Endodermal cell (in vitro differentiated cells): ENCODE results near the gene CCT6B. TPM values are rescaled to one million over a fixed set of nuclear protein-coding genes. Genes with fewer than 3 reads are reported as not detected.

Experiments
- DNase-seq: peaks from one replicate; pipeline ENCODE4 v3.0.0-alpha.2; 2017
- H3K27ac ChIP-seq: 2 replicates; pipeline ENCODE4 v1.5.1; 2013; ENCODE audit warnings: mild to moderate bottlenecking, low read depth, low read length, moderate library complexity
- H3K27me3 ChIP-seq: 2 replicates; pipeline ENCODE4 v1.6.1; 2013; ENCODE audit warnings: mild to moderate bottlenecking, low read length, moderate library complexity; ENCODE audit not compliant: insufficient read depth, control insufficient read depth, poor library complexity, severe bottlenecking
- H3K36me3 ChIP-seq: 2 replicates; pipeline ENCODE4 v1.7.0; 2013; ENCODE audit warnings: mild to moderate bottlenecking, low read length, moderate library complexity; ENCODE audit not compliant: control insufficient read depth, insufficient read depth
- H3K4me1 ChIP-seq: one replicate; pipeline ENCODE4 v1.7.0; 2013; ENCODE audit warnings: low read length; ENCODE audit not compliant: control insufficient read depth, insufficient read depth
- H3K4me3 ChIP-seq: 2 replicates; pipeline ENCODE4 v1.5.1; 2013; ENCODE audit warnings: mild to moderate bottlenecking, low read length, moderate library complexity
- H3K9ac ChIP-seq: 2 replicates; pipeline ENCODE4 v1.6.1; 2013; ENCODE audit warnings: mild to moderate bottlenecking, low read length, moderate library complexity; ENCODE audit not compliant: poor library complexity, severe bottlenecking; ENCODE audit errors: extremely low read depth
- H3K9me3 ChIP-seq: 2 replicates; pipeline ENCODE4 v1.6.1; 2013; ENCODE audit warnings: mild to moderate bottlenecking, low read length, moderate library complexity; ENCODE audit not compliant: control insufficient read depth
- H3K27ac Mint-ChIP-seq: 2 replicates; pipeline ENCODE4 v1.8.0; 2020; ENCODE audit warnings: mixed read lengths
- H3K27me3 Mint-ChIP-seq: 2 replicates; pipeline ENCODE4 v1.8.0; 2021; ENCODE audit warnings: mild to moderate bottlenecking, mixed read lengths; ENCODE audit not compliant: insufficient read depth
- H3K36me3 Mint-ChIP-seq: 2 replicates; pipeline ENCODE4 v1.8.0; 2020; ENCODE audit warnings: low read depth, mixed read lengths
- H3K4me1 Mint-ChIP-seq: 2 replicates; pipeline ENCODE4 v1.8.0; 2020; ENCODE audit warnings: mixed read lengths
- H3K4me3 Mint-ChIP-seq: 2 replicates; pipeline ENCODE4 v1.8.0; 2020; ENCODE audit warnings: mild to moderate bottlenecking, moderate library complexity, mixed read lengths
- H3K9me3 Mint-ChIP-seq: 2 replicates; pipeline ENCODE4 v1.8.0; 2020; ENCODE audit warnings: mild to moderate bottlenecking, mixed read lengths
- WGBS, 2 experiments: methylation state at CpG; one replicate each; pipeline versions ENCODE4 v1.1.5 to v1.1.7; 2013; ENCODE audit warnings: missing lambda C conversion rate in 2 of 2, mixed read lengths in 1 of 2; ENCODE audit not compliant: insufficient coverage in 1 of 2, insufficient read length in 1 of 2; 5-methylcytosine and 5-hydroxymethylcytosine counted together
- total RNA-seq, 2 donors: library from RNA; stranded (reverse); fragmentation: NEBNext Ultra II Directional in 1 of 2; extraction: Animal tissue kit (Norgen Biotek cat#: 25700) in 1 of 2; gene quantifications; 2 replicates in 1 of 2; 3 replicates in 1 of 2; pipeline ENCODE4 v1.2.1, GENCODE V29; 2021
- TF ChIP-seq, protein P1 (sequence below): fragments of 200-600 bp; sonication (generic); conservative IDR thresholded peaks from 2 replicates; pipeline ENCODE4 v1.5.0; 2021; ENCODE audit warnings: antibody characterized with exemption, mild to moderate bottlenecking

The CCT6B gene
- total RNA-seq, 2 donors from 2014 or later, result 0.88 to 2.8 TPM

DNA sequence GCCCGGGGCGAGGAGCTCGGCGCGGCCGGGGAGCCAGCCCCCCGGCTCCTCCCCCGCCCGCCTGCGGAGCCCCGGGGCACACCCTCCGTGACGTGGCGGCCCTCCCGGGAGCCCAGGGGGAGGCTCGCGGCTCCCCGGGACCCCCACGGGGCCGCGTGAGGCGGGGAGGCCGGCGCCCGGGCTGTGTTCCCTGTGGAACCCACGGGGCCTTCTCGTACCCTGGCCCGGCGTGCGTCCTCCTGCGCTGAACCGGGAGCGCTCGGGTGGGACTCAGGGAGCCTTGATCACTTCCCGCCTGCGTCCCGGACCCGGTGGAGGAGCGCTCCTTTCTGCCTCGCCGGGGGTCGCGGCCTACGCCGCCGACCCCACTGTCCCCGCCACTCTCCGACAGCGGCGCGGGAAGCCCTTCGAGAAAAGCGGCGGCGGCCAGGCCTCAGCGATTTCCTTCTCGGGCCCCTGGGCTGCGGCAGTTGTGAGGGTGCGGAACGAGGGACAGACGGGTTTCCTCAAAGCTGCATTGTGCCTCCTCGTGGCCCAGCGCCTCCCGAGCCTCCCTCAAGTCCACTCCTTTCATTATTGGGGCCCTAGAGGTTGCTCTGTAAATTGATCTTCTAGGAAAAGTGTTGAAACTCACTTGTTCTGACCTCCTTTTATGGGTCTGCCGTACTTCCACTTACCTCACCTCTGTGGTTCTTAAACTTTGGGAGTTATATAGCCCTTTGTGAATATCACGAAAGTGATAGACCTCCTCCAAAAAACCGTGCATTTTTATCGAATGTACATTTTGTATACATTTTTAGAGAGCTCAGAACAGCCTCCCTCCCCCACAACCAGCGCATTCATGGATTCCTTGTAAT is 19.6 kb upstream of the CCT6B start:
- 0 to 2% methylated on average over 7 to 68 of the region's 69 CpGs for WGBS, 2 experiments
- peak overlapping the region; percentile 97 for H3K9ac ChIP-seq
- no peaks in the 10 kb centered on the region for H3K9me3 Mint-ChIP-seq

GRCh38 chr17:34980353-34980680 is 19.1 kb upstream of the CCT6B start, which contains the start of gene LIG3:
Gene LIG3, plus strand, starts transcription at chr17:34980512. Its CDS starts 2,494 bp downstream, at chr17:34983006.
- Histone ChIP-seq H3K9ac (peak within 1 kb of the TSS; percentile 97), H3K4me1 (no peaks in the 10 kb centered on the region), H3K9me3 (no peaks in the 10 kb centered on the region), H3K36me3 (peaks cover 24% of the 10 kb centered on the region), H3K27ac (peak within 1 kb of the TSS; percentile 93), H3K4me3 (peak within 1 kb of the TSS; percentile 90), H3K27me3 (no peaks in the 10 kb centered on the region)
- Mint-ChIP-seq H3K27me3 (no peaks in the 10 kb centered on the region), H3K36me3 (peaks cover 23% of the 10 kb centered on the region), H3K9me3 (no peaks in the 10 kb centered on the region), H3K4me3 (peak within 1 kb of the TSS; percentile 79), H3K27ac (peak within 1 kb of the TSS; percentile 94), H3K4me1 (peaks cover 25% of the 10 kb centered on the region)
- TF ChIP-seq, protein P1, sequence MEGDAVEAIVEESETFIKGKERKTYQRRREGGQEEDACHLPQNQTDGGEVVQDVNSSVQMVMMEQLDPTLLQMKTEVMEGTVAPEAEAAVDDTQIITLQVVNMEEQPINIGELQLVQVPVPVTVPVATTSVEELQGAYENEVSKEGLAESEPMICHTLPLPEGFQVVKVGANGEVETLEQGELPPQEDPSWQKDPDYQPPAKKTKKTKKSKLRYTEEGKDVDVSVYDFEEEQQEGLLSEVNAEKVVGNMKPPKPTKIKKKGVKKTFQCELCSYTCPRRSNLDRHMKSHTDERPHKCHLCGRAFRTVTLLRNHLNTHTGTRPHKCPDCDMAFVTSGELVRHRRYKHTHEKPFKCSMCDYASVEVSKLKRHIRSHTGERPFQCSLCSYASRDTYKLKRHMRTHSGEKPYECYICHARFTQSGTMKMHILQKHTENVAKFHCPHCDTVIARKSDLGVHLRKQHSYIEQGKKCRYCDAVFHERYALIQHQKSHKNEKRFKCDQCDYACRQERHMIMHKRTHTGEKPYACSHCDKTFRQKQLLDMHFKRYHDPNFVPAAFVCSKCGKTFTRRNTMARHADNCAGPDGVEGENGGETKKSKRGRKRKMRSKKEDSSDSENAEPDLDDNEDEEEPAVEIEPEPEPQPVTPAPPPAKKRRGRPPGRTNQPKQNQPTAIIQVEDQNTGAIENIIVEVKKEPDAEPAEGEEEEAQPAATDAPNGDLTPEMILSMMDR, result no peak
- DNase-seq, result peak; percentile 100
- 0% methylated on average over 5 to 39 of the region's 39 CpGs for WGBS, 2 experiments

More for the DNA sequence above, 19.6 kb upstream of the CCT6B start:
- no peaks in the 10 kb centered on the region for H3K9me3 ChIP-seq
- H3K4me1 ChIP-seq, result no peaks in the 10 kb centered on the region
- H3K4me3 Mint-ChIP-seq, result peak overlapping the region; percentile 79
- peaks cover 25% of the 10 kb centered on the region for H3K4me1 Mint-ChIP-seq
- peaks cover 30% of the 10 kb centered on the region for H3K36me3 ChIP-seq
- TF ChIP-seq, protein P1, result peak; percentile 70
- DNase-seq, result peak; percentile 92
- no peaks in the 10 kb centered on the region for H3K27me3 ChIP-seq
- peaks cover 29% of the 10 kb centered on the region for H3K36me3 Mint-ChIP-seq
- H3K27me3 Mint-ChIP-seq, result no peaks in the 10 kb centered on the region
- H3K27ac ChIP-seq, result peak overlapping the region; percentile 93
- peak overlapping the region; percentile 94 for H3K27ac Mint-ChIP-seq
- H3K4me3 ChIP-seq, result peak overlapping the region; percentile 90

DNA sequence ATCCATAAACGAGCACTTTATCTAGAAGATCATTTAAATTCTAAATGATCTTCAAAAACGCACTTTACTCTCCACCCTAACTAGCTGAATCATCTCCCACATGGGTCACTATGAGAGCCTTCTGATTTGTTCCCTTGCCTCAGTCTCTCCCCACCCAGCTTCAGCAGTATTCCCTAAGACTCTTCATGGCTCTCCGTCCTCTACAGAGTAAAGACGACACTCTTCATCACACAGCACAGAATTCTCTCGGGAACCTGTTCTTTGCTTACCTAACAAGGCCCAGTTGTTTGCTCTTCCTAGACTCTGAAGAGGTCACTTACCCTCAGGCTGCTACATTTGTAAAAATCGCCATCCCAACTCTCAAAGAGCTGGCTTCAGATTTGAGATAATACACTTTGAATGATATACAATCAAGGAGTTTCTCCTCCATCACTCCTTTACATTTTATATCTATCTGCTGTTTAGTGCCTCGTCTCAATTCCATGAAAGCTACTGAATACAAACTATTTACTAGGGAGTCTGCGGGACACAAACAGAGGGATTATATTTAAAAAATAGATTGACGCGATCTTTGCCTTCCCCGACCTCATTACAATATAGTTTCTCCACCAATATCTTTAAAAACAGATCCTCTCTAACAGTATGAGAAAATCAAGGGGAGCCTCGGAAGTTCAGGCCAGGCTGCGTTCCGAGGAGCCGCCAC is 18.5 kb upstream of the CCT6B start:
- Histone ChIP-seq H3K4me1 (no peaks in the 10 kb centered on the region), H3K27me3 (no peaks in the 10 kb centered on the region), H3K9me3 (no peaks in the 10 kb centered on the region), H3K36me3 (peaks cover 19% of the 10 kb centered on the region), H3K4me3 (peak overlapping the region; percentile 90), H3K27ac (peak overlapping the region; percentile 5), H3K9ac (peak overlapping the region; percentile 97)
- Mint-ChIP-seq H3K9me3 (no peaks in the 10 kb centered on the region), H3K4me1 (peaks cover 31% of the 10 kb centered on the region), H3K36me3 (peaks cover 20% of the 10 kb centered on the region), H3K27ac (peak overlapping the region; percentile 94), H3K4me3 (peak overlapping the region; percentile 79), H3K27me3 (no peaks in the 10 kb centered on the region)
- DNase-seq, result no peak
- TF ChIP-seq, protein P1, result no peak
- WGBS, 2 experiments, result 27 to 58% methylated on average over 7 to 15 of the region's 15 CpGs
